Stimulated activated naive CD8-positive, alpha-beta T cell treated with anti-CD3 and anti-CD28 coated beads, Interleukin-15, Interleukin-2, amounts not matched to agents 100 U/mL and 50 U/mL, for 24 hours (primary cell): Measurements from ENCODE around the gene KRT17.
"Not testable (repeated sequence)": the region's sequence is repeated elsewhere in the genome, so short reads cannot be mapped to it uniquely, and the experiment has no call there.

ENCODE experiments used
- ATAC-seq: fragments of 150-1000 bp; cut with Tn5 transposase; one replicate; pipeline ENCODE4 v1.10.0; 2021
- DNase-seq: peaks from one replicate; pipeline ENCODE4 v3.0.0; 2021

KRT17 gene

GRCh38 chr17:41633556-41634199, 9.3 kb upstream of the KRT17 start:
- DNase-seq (no peak), ATAC-seq (no peak)

GRCh38 chr17:41632482-41633105, 8.2 kb upstream of the KRT17 start:
- ATAC-seq (no peak), DNase-seq (no peak)

GRCh38 chr17:41631898-41632285, 7.5 kb upstream of the KRT17 start:
- DNase-seq (no peak), ATAC-seq (no peak)

GRCh38 chr17:41631025-41631897, 6.9 kb upstream of the KRT17 start:
- no peak for DNase-seq
- no peak for ATAC-seq

GRCh38 chr17:41629826-41630670, 5.7 kb upstream of the KRT17 start:
- DNase-seq, result no peak

GRCh38 chr17:41629316-41629715, 4.9 kb upstream of the KRT17 start:
- no peak for DNase-seq
- ATAC-seq, result no peak

More at GRCh38 chr17:41629826-41630670, 5.7 kb upstream of the KRT17 start:
- ATAC-seq, result no peak

GRCh38 chr17:41628621-41629255, 4.4 kb upstream of the KRT17 start:
- ATAC-seq, DNase-seq: not testable (repeated sequence)

GRCh38 chr17:41628073-41628370, 3.6 kb upstream of the KRT17 start:
- not testable (repeated sequence) for DNase-seq, ATAC-seq

GRCh38 chr17:41627316-41628072, 3.1 kb upstream of the KRT17 start:
- ATAC-seq (no peak), DNase-seq (no peak)

GRCh38 chr17:41626914-41627295, 2.5 kb upstream of the KRT17 start:
- ATAC-seq, DNase-seq: not testable (repeated sequence)

- ATAC-seq, DNase-seq: not testable (repeated sequence)
Observed at GRCh38 chr17:41626028-41626913, 1.9 kb upstream of the KRT17 start.

- ATAC-seq, result no peak
- DNase-seq, result no peak
Observed at GRCh38 chr17:41625602-41626001, 1.2 kb upstream of the KRT17 start.

GRCh38 chr17:41623184-41623861, 1.1 kb downstream of the KRT17 start:
- ATAC-seq, DNase-seq: not testable (repeated sequence)

- not testable (repeated sequence) for ATAC-seq, DNase-seq
Observed at GRCh38 chr17:41622340-41623183, 1.8 kb downstream of the KRT17 start.

- ATAC-seq (no peak), DNase-seq (no peak)
Observed at GRCh38 chr17:41621916-41622315, 2.5 kb downstream of the KRT17 start.

- ATAC-seq, DNase-seq: not testable (repeated sequence)
Observed at GRCh38 chr17:41621435-41621817, 2.9 kb downstream of the KRT17 start.

- no peak for ATAC-seq
- DNase-seq, result no peak
Observed at GRCh38 chr17:41620583-41621434, 3.6 kb downstream of the KRT17 start.
